HepG2 (cell line): ENCODE results near the gene HSDL1. TPM values are rescaled to one million over a fixed set of nuclear protein-coding genes. Genes with fewer than 3 reads are reported as not detected.

Experiments
- ATAC-seq: fragments of 200-7000 bp; cut with Tn5 transposase; 3 replicates; pipeline ENCODE4 v1.9.1; 2020; ENCODE audit warnings: mild to moderate bottlenecking, moderate library complexity
- BruUV-seq: library from RNA; stranded (reverse); fragments of 400-500 nt; replicated peaks from 2 replicates; lab custom pipeline; 2021; lab: Mats Ljungman, UMichigan
- CTCF ChIA-PET: fragments of 300-600 bp; formaldehyde crosslinking; extraction: SDS; loops from one replicate; lab custom pipeline; 2021; ENCODE audit warnings: low total read pairs, inconsistent platforms, low intra/inter-chr PET ratio; lab: Yijun Ruan, JAX
- POLR2A ChIA-PET: fragments of 350-600 bp; sonication (Branson Sonifier 250); formaldehyde crosslinking; loops from one replicate; lab custom pipeline; 2020; ENCODE audit warnings: antibody characterized with exemption, inconsistent platforms; lab: Yijun Ruan, JAX
- DNase-seq: peaks from one replicate; pipeline ENCODE4 v3.0.0-alpha.2; 2015; ENCODE audit warnings: low spot score
- FAIRE-seq: peaks from 3 replicates; lab custom pipeline; 2011; peaks lifted over from hg19 to GRCh38; lab: Jason Lieb, UNC
- H2AFZ ChIP-seq: one replicate; pipeline ENCODE4 v1.6.1; 2011; ENCODE audit warnings: low read length, inconsistent platforms
- H3K27ac ChIP-seq: fragments of 300-600 bp; 3 replicates; pipeline ENCODE4 v1.8.0; 2011; ENCODE audit warnings: mixed run types, mild to moderate bottlenecking, mixed read lengths, low read length, inconsistent platforms; ENCODE audit not compliant: insufficient read depth; ENCODE audit errors: extremely low read length
- H3K27me3 ChIP-seq, 2 experiments: fragments of 200-600 bp in 1 of 2; 2 replicates in 1 of 2; 3 replicates in 1 of 2; pipeline versions ENCODE4 v1.6.0 to v1.8.0; 2011; ENCODE audit warnings: low read length in 2 of 2, mild to moderate bottlenecking in 2 of 2, moderate library complexity in 2 of 2, inconsistent platforms in 1 of 2; ENCODE audit not compliant: insufficient read depth in 2 of 2, control insufficient read depth in 1 of 2
- H3K36me3 ChIP-seq, 2 experiments: fragments of 200-600 bp in 1 of 2; replicated peaks in 1 of 2; 2 replicates in 1 of 2; 3 replicates in 1 of 2; pipeline versions ENCODE4 v1.5.1 to v1.8.0; 2011; ENCODE audit warnings: low read length in 2 of 2, inconsistent platforms in 1 of 2; ENCODE audit not compliant: insufficient read depth in 2 of 2, control insufficient read depth in 1 of 2
- H3K4me1 ChIP-seq: 2 replicates; pipeline ENCODE4 v1.5.1; 2012; ENCODE audit warnings: low read length, inconsistent platforms; ENCODE audit not compliant: insufficient read depth
- H3K4me2 ChIP-seq: 2 replicates; pipeline ENCODE4 v1.6.0; 2011; ENCODE audit warnings: low read depth, low read length, inconsistent platforms
- H3K4me3 ChIP-seq, 3 experiments: fragments of 200-600 bp in 1 of 3; sonication (generic), shearing (Covaris generic) in 1 of 3; replicated peaks in 1 of 3; 2 replicates each; pipeline ENCODE4 v1.5.1; 2011 to 2016; ENCODE audit warnings: low read length in 3 of 3, inconsistent platforms in 2 of 3, low read depth in 2 of 3, mild to moderate bottlenecking in 2 of 3, control low read depth in 1 of 3, mixed read lengths in 1 of 3; ENCODE audit not compliant: insufficient read depth in 1 of 3
- H3K79me2 ChIP-seq: one replicate; pipeline ENCODE4 v1.6.1; 2011; ENCODE audit warnings: low read length, inconsistent platforms; ENCODE audit not compliant: insufficient read depth
- H3K9ac ChIP-seq: 2 replicates; pipeline ENCODE4 v1.6.0; 2011; ENCODE audit warnings: mild to moderate bottlenecking, low read depth, low read length, inconsistent platforms; ENCODE audit not compliant: insufficient read depth
- H3K9me3 ChIP-seq: 2 replicates; pipeline ENCODE4 v1.5.1; 2012; ENCODE audit warnings: mild to moderate bottlenecking, low read length
- H4K20me1 ChIP-seq: 2 replicates; pipeline ENCODE4 v1.6.0; 2011; ENCODE audit warnings: inconsistent platforms, mild to moderate bottlenecking, low read length, moderate library complexity; ENCODE audit not compliant: insufficient read depth
- ATF7 ChIP-seq, 2 experiments: fragments of 450-650 bp in 1 of 2; sonication (generic) in 1 of 2; formaldehyde crosslinking in 1 of 2; IDR thresholded peaks; 2 replicates each; pipeline versions ENCODE4 v1.4.0 to v1.6.1; 2016 to 2020; ENCODE audit warnings: antibody characterized with exemption in 1 of 2, mild to moderate bottlenecking in 1 of 2, missing genetic modification reagents in 1 of 2
- ATM ChIP-seq: fragments of 450-650 bp; IDR thresholded peaks from 2 replicates; pipeline ENCODE4 v1.7.1; 2017; ENCODE audit warnings: mild to moderate bottlenecking, borderline replicate concordance
- CEBPB ChIP-seq: IDR thresholded peaks from 2 replicates; pipeline ENCODE4 v1.6.1; 2011; ENCODE audit warnings: low read depth, low read length, improper control_type of control experiment, borderline replicate concordance
- CENPBD1 ChIP-seq: sonication (generic); formaldehyde crosslinking; IDR thresholded peaks from 2 replicates; pipeline ENCODE4 v1.8.0; 2022; ENCODE audit warnings: missing genetic modification reagents, low read depth, mild to moderate bottlenecking, borderline replicate concordance
- CHCHD3 ChIP-seq: sonication (generic); formaldehyde crosslinking; IDR thresholded peaks from 2 replicates; pipeline ENCODE4 v1.8.0; 2022; ENCODE audit warnings: mild to moderate bottlenecking, missing genetic modification reagents, moderate library complexity
- DBP ChIP-seq: sonication (generic); formaldehyde crosslinking; IDR thresholded peaks from 2 replicates; pipeline ENCODE4 v1.4.0; 2020; ENCODE audit warnings: missing genetic modification reagents; ENCODE audit errors: not compliant biosample characterization
- E2F1 ChIP-seq: sonication (generic); formaldehyde crosslinking; IDR thresholded peaks from 2 replicates; pipeline ENCODE4 v1.5.0; 2020; ENCODE audit warnings: missing genetic modification reagents
- ELF1 ChIP-seq: sonication (generic); formaldehyde crosslinking; IDR thresholded peaks from 2 replicates; pipeline ENCODE4 v1.4.0; 2020; ENCODE audit warnings: missing genetic modification reagents
- FOXM1 ChIP-seq: sonication (generic); formaldehyde crosslinking; IDR thresholded peaks from 2 replicates; pipeline ENCODE4 v1.5.0; 2020; ENCODE audit warnings: missing genetic modification reagents
- IRX3 ChIP-seq: sonication (generic); formaldehyde crosslinking; IDR thresholded peaks from 2 replicates; pipeline ENCODE4 v1.8.1; 2023; ENCODE audit warnings: mild to moderate bottlenecking, low read depth, missing genetic modification reagents, borderline replicate concordance
- KDM5A ChIP-seq: fragments of 200-600 bp; sonication (generic); IDR thresholded peaks from 2 replicates; pipeline ENCODE4 v1.7.0; 2018; ENCODE audit warnings: antibody characterized with exemption, mild to moderate bottlenecking, low read length, borderline replicate concordance
- RFXAP ChIP-seq: sonication (generic); formaldehyde crosslinking; IDR thresholded peaks from 2 replicates; pipeline ENCODE4 v1.4.0; 2020; ENCODE audit warnings: missing genetic modification reagents, borderline replicate concordance
- TEF ChIP-seq: sonication (generic); formaldehyde crosslinking; IDR thresholded peaks from 2 replicates; pipeline ENCODE4 v1.5.0; 2020; ENCODE audit warnings: missing genetic modification reagents
- ZNF335 ChIP-seq: sonication (generic); formaldehyde crosslinking; IDR thresholded peaks from 2 replicates; pipeline ENCODE4 v1.4.0; 2020; ENCODE audit warnings: missing genetic modification reagents
- ZNF557 ChIP-seq: sonication (generic); formaldehyde crosslinking; IDR thresholded peaks from 2 replicates; pipeline ENCODE4 v1.4.0; 2020; ENCODE audit warnings: missing genetic modification reagents
- ZNF7 ChIP-seq: IDR thresholded peaks from 2 replicates; pipeline ENCODE4 v1.6.1; 2016; ENCODE audit warnings: missing biosample characterization, missing genetic modification reagents
- ZNF761 ChIP-seq: sonication (generic); formaldehyde crosslinking; conservative IDR thresholded peaks from 2 replicates; pipeline ENCODE4 v1.4.0; 2020; ENCODE audit warnings: mild to moderate bottlenecking, missing genetic modification reagents
- WGBS: methylation state at CpG from one replicate; pipeline ENCODE4 v1.1.6; 2017; ENCODE audit warnings: low lambda C conversion rate; 5-methylcytosine and 5-hydroxymethylcytosine counted together
- in situ Hi-C: cut with HindIII; loops from 2 replicates; pipeline ENCODE4 v1.10.0; 2017; ENCODE audit warnings: low pct_unique_long_range_greater_than_20kb; ENCODE audit not compliant: extremely low pct_ligation_motif_present
- intact Hi-C: fragments of 100-400 bp; cut with micrococcal nuclease; formaldehyde crosslinking; loops from one replicate; pipeline ENCODE4 v1.10.0; 2022; ENCODE audit not compliant: unreplicated experiment
- polyA plus RNA-seq, 8 experiments: library from polyadenylated mRNA; depleted of rRNA in 3 of 8; stranded (reverse) in 7 of 8; unstranded in 1 of 8; fragments of >200 nt; fragmentation: Illumina TruSeq in 4 of 8; extraction: Trizol in 4 of 8; gene quantifications; 2 replicates each; pipeline versions ENCODE4 v1.2.1 to v1.2.3, GENCODE V29; 2011 to 2016; ENCODE audit warnings: low read depth in 4 of 8, missing spikeins in 1 of 8, mixed read lengths in 1 of 8; ENCODE audit not compliant: insufficient read depth in 1 of 8
- total RNA-seq, 5 experiments: library from RNA; depleted of rRNA; stranded (reverse); fragments of >200 nt; fragmentation: Illumina TruSeq; extraction: Trizol; gene quantifications; 2 replicates each; pipeline ENCODE4 v1.2.3, GENCODE V29; 2016; ENCODE audit warnings: low read depth in 1 of 5

The HSDL1 gene
- total and polyA plus RNA-seq, 2 of the 13 experiments (the other 11 are each of a cell fraction or from before 2014, with no cell fraction given), result 49.2 to 49.7 TPM

- TF ChIP-seq ZNF7 (CRISPR knock-in tag) (0 out of 2 replicates have a peak, but pooled peaks have one; percentile 6), CEBPB (no peak), ATF7 (IDR thresholded peaks at IDR 0.05) (no peak), ATF7 (CRISPR knock-in tag; IDR thresholded peaks at IDR 0.05) (peak; percentile 5; the same call in 1 of the 2 replicates), ATM (no peak), IRX3 (CRISPR knock-in tag) (no peak; the same call in 1 of the 2 replicates), KDM5A (peak; percentile 68), ZNF335 (CRISPR knock-in tag) (peak; percentile 90; the same call in 1 of the 2 replicates)
Measured at GRCh38 chr16:84116720-84117493, 28.1 kb downstream of the HSDL1 start, which contains the start of gene MBTPS1 (continued).

GRCh38 chr16:84115919-84116719 is 28.9 kb downstream of the HSDL1 start:
- peak overlapping the region; percentile 85 for H3K27ac ChIP-seq
- CTCF ChIA-PET, result interaction anchor here (1.0 kb wide), 1 partner anchor 25 kb away, joined by 5 read pairs; no protein-coding TSS in a partner anchor
- peaks cover 30% of the 10 kb centered on the region for H3K4me1 ChIP-seq
- H2AFZ ChIP-seq, result no peak overlapping the region
- FAIRE-seq (no peak), DNase-seq (peak; percentile 54), ATAC-seq (peak; percentile 34)
- intact Hi-C loops (loop anchor here (1.0 kb wide), 1 partner anchor 25 kb away; no protein-coding TSS in a partner anchor), in situ Hi-C loops (no loop called here)
- H3K36me3 ChIP-seq, result peaks cover 0 to 1% of the 10 kb centered on the region in 2 experiments; a peak in 1 of 5 replicates
- H4K20me1 ChIP-seq, result no peaks in the 10 kb centered on the region
- BruUV-seq, result no TSS peak
- H3K9me3 ChIP-seq, result no peaks in the 10 kb centered on the region
- H3K79me2 ChIP-seq, result peaks cover 56% of the 10 kb centered on the region
- peaks cover 0 to 3% of the 10 kb centered on the region in 2 experiments; a peak in 1 of 5 replicates for H3K27me3 ChIP-seq
- H3K4me2 ChIP-seq, result peak overlapping the region; percentile 89
- POLR2A ChIA-PET, result interaction anchor here (0.6 to 6.5 kb wide), 15 partner anchors 10 to 162 kb away, joined by 3 to 142 read pairs (median 6); partner anchors contain the start of genes DNAAF1, HSDL1, OSGIN1 and TAF1C
- H3K4me3 ChIP-seq, result peak overlapping the region; percentile 92 to 99 (median 93)
- WGBS, result under 1% methylated on average over 20 of the region's 57 CpGs
- H3K9ac ChIP-seq, result peak overlapping the region; percentile 94
- TF ChIP-seq ZNF761 (CRISPR knock-in tag), result no peak
- 0 out of 2 replicates have a peak, but pooled peaks have one; percentile 79 for TF ChIP-seq FOXM1
- 0 out of 2 replicates have a peak, but pooled peaks have one; percentile 38 for TF ChIP-seq ZNF557 (CRISPR knock-in tag)
- TF ChIP-seq CENPBD1 (CRISPR knock-in tag), result no peak
- no peak for TF ChIP-seq CHCHD3
- TF ChIP-seq DBP (CRISPR knock-in tag), result peak; percentile 72
- peak; percentile 52; the same call in 1 of the 2 replicates for TF ChIP-seq RFXAP (CRISPR knock-in tag)
- TF ChIP-seq E2F1 (CRISPR knock-in tag), result peak; percentile 55; the same call in 1 of the 2 replicates
- peak; percentile 80; the same call in 1 of the 2 replicates for TF ChIP-seq TEF
- peak; percentile 43; the same call in 1 of the 2 replicates for TF ChIP-seq ELF1
